Skeletal muscle satellite cell (primary cell): ENCODE data around the gene AFF3.
"Not testable (repeated sequence)": the region's sequence is repeated elsewhere in the genome, so short reads cannot be mapped to it uniquely, and the experiment has no call there.

Experiments used
- H3K27me3 ChIP-seq: 2 replicates; pipeline ENCODE4 v1.7.0; 2013; ENCODE audit warnings: low read length; ENCODE audit not compliant: control insufficient read depth, insufficient read depth
- H3K36me3 ChIP-seq: 2 replicates; pipeline ENCODE4 v1.7.0; 2013; ENCODE audit warnings: mild to moderate bottlenecking, control low read depth, low read length; ENCODE audit not compliant: insufficient read depth
- H3K4me1 ChIP-seq: 2 replicates; pipeline ENCODE4 v1.7.0; 2013; ENCODE audit warnings: low read length; ENCODE audit not compliant: control insufficient read depth, insufficient read depth
- H3K4me2 ChIP-seq: 2 replicates; pipeline ENCODE4 v1.7.0; 2013; ENCODE audit warnings: mild to moderate bottlenecking, low read length
- H3K4me3 ChIP-seq: 2 replicates; pipeline ENCODE4 v1.7.0; 2013; ENCODE audit warnings: low read length
- H3K9ac ChIP-seq: 2 replicates; pipeline ENCODE4 v1.7.0; 2013; ENCODE audit warnings: mild to moderate bottlenecking, low read depth, low read length, moderate library complexity
- H3K9me3 ChIP-seq: replicated peaks from 2 replicates; pipeline ENCODE4 v1.7.0; 2013; ENCODE audit warnings: mild to moderate bottlenecking, control low read depth, low read length

Gene AFF3

GRCh38 chr2:99779276-99779675 lies 363.1 kb downstream of the AFF3 start:
- Histone ChIP-seq H3K4me2 (no peak overlapping the region), H3K9ac (no peak overlapping the region), H3K9me3 (no peaks in the 10 kb centered on the region), H3K4me1 (no peaks in the 10 kb centered on the region), H3K36me3 (no peaks in the 10 kb centered on the region), H3K4me3 (no peak overlapping the region), H3K27me3 (peaks cover 3% of the 10 kb centered on the region)

DNA sequence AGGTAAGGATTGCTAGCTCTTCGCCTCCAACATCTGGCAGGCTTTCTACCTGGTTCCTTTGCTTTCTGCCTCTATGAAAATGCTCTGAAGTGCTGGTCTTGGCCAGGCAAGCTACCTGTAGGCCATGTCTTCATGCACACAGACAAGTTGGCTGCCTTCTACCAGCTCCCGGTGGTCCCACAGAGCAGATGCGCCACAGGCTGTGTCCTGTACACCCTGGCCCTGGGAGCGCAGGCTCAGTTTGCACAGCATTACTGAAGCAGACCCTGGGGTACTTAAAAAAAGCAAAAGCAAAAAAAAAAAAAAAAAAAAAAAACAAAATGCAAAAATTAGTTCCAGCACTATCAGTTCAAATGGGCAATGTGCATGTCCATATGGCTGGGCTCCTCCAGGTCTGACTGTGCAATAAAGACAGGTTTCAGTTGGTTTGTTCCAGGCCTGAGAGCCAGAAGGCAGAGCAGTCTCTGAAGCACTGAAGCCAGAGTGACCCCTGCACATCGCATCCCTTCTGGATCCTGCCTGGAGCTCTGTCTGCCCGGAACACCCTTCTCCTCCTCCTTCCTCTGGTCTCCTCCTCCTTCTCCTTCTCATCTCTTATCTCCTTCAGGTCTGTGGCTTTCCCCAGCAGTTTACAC lies 364.6 kb downstream of the AFF3 start:
- no peak overlapping the region for H3K4me2 ChIP-seq
- H3K9me3 ChIP-seq, result no peaks in the 10 kb centered on the region
- peaks cover 3% of the 10 kb centered on the region for H3K27me3 ChIP-seq
- H3K36me3 ChIP-seq, result no peaks in the 10 kb centered on the region
- H3K4me3 ChIP-seq, result no peak overlapping the region
- H3K9ac ChIP-seq, result no peak overlapping the region
- no peaks in the 10 kb centered on the region for H3K4me1 ChIP-seq

DNA sequence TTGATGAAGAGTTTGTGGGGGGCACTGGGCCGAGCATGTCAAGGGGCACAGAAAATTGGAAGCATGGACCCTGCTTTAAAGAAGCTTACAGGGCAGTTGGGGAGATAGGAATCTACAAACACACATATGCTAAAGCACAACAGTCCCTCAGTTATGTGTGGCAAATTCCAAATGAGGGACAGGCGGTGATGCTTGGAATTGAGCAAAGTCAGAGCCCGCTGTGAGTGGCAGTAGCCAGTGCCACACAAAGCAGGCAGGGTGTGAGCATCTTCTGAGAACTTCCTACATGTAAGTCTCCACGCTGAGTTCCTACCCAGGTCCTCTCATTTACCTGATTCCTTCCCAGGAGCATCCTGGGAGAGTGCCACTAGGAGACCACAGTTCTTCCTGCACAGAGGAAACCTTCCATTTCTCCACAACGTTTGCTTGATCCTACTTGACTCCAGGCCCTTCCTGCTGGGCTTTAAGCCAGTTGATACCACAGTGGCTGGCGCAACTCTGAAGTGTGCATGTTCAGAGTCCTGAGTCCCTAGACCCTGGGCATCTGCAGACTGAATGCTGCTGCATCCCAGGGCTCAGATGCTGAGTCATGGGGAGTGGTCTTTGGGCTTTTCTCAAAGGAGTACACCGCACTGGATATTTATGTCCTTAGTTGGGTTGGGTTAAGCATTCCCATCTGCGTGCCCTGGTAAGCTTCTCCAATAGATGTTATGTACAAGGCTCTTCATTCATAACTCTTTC lies 365.3 kb downstream of the AFF3 start:
- Histone ChIP-seq H3K4me2 (no peak overlapping the region), H3K4me1 (no peaks in the 10 kb centered on the region), H3K4me3 (no peak overlapping the region), H3K27me3 (no peaks in the 10 kb centered on the region), H3K36me3 (no peaks in the 10 kb centered on the region), H3K9ac (no peak overlapping the region), H3K9me3 (no peaks in the 10 kb centered on the region)

GRCh38 chr2:99776206-99776905 lies 366.0 kb downstream of the AFF3 start:
- Histone ChIP-seq H3K4me1 (no peaks in the 10 kb centered on the region), H3K9me3 (no peaks in the 10 kb centered on the region), H3K36me3 (no peaks in the 10 kb centered on the region), H3K4me2 (no peak overlapping the region), H3K4me3 (no peak overlapping the region), H3K27me3 (no peaks in the 10 kb centered on the region), H3K9ac (no peak overlapping the region)

DNA sequence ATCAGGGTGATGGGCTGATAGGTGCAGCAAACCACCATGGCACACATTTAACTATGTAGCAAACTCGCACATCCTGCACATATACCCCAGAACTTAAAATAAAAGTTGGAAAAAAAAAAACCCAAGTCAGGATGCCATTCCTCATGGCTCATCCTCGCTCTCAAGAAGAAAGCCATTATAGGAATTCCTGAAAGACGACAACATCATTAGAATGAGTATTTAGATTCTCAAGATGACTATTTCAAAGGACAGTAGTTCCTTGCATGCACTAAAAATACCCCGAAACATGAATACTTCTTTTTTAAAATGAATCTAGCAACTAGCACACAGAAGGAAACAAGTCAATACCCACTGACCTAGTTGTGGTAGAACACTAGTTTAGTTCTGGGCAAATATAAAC lies 366.8 kb downstream of the AFF3 start:
- Histone ChIP-seq H3K4me2 (no peak overlapping the region), H3K9ac (no peak overlapping the region), H3K4me3 (no peak overlapping the region), H3K9me3 (no peaks in the 10 kb centered on the region), H3K36me3 (no peaks in the 10 kb centered on the region), H3K4me1 (no peaks in the 10 kb centered on the region), H3K27me3 (no peaks in the 10 kb centered on the region)

GRCh38 chr2:99773642-99774041 lies 368.7 kb downstream of the AFF3 start:
- H3K27me3 ChIP-seq, H3K4me1 ChIP-seq, H3K9me3 ChIP-seq: not testable (repeated sequence)

GRCh38 chr2:99772591-99773331 lies 369.6 kb downstream of the AFF3 start:
- no peak overlapping the region for H3K4me2 ChIP-seq
- no peak overlapping the region for H3K9ac ChIP-seq
- H3K36me3 ChIP-seq, result no peaks in the 10 kb centered on the region
- H3K4me3 ChIP-seq, result no peak overlapping the region
- no peaks in the 10 kb centered on the region for H3K9me3 ChIP-seq
- H3K27me3 ChIP-seq, result no peaks in the 10 kb centered on the region
- no peaks in the 10 kb centered on the region for H3K4me1 ChIP-seq

More at GRCh38 chr2:99773642-99774041, 368.7 kb downstream of the AFF3 start:
- not testable (repeated sequence) for H3K9ac ChIP-seq, H3K36me3 ChIP-seq, H3K4me3 ChIP-seq, H3K4me2 ChIP-seq

- H3K9me3 ChIP-seq, result no peaks in the 10 kb centered on the region
- H3K9ac ChIP-seq, result no peak overlapping the region
- H3K27me3 ChIP-seq, result no peaks in the 10 kb centered on the region
- H3K4me3 ChIP-seq, result no peak overlapping the region
- no peaks in the 10 kb centered on the region for H3K4me1 ChIP-seq
- no peak overlapping the region for H3K4me2 ChIP-seq
- H3K36me3 ChIP-seq, result no peaks in the 10 kb centered on the region
Observed at GRCh38 chr2:99771681-99772333, 370.6 kb downstream of the AFF3 start.

GRCh38 chr2:99770876-99771275 lies 371.5 kb downstream of the AFF3 start:
- Histone ChIP-seq H3K4me1 (no peaks in the 10 kb centered on the region), H3K9ac (no peak overlapping the region), H3K9me3 (no peaks in the 10 kb centered on the region)

GRCh38 chr2:99765731-99766318 lies 376.6 kb downstream of the AFF3 start:
- Histone ChIP-seq H3K9me3 (no peaks in the 10 kb centered on the region), H3K4me3 (no peak overlapping the region), H3K4me1 (no peaks in the 10 kb centered on the region), H3K27me3 (no peaks in the 10 kb centered on the region), H3K9ac (no peak overlapping the region), H3K4me2 (no peak overlapping the region), H3K36me3 (no peaks in the 10 kb centered on the region)

More at GRCh38 chr2:99770876-99771275, 371.5 kb downstream of the AFF3 start:
- H3K4me3 ChIP-seq, result no peak overlapping the region
- H3K4me2 ChIP-seq, result no peak overlapping the region
- H3K36me3 ChIP-seq, result no peaks in the 10 kb centered on the region
- no peaks in the 10 kb centered on the region for H3K27me3 ChIP-seq
